CD4-positive, alpha-beta memory T cell (primary cell): ENCODE results near the gene TDRD7. TPM values are rescaled to one million over a fixed set of nuclear protein-coding genes. Genes with fewer than 3 reads are reported as not detected.

Source experiments
- CTCF ChIA-PET: fragments of 350-600 bp; sonication (Branson Sonifier 250); formaldehyde crosslinking; loops from one replicate; lab custom pipeline; 2021; ENCODE audit warnings: inconsistent platforms; ENCODE audit not compliant: partially characterized antibody; lab: Charles Lee
- POLR2A ChIA-PET: fragments of 350-600 bp; sonication (Branson Sonifier 250); formaldehyde crosslinking; loops from one replicate; lab custom pipeline; 2021; ENCODE audit not compliant: partially characterized antibody; lab: Charles Lee
- DNase-seq, 5 donors: peaks; one replicate each; pipeline versions ENCODE4 v3.0.0 to v3.0.0-alpha.2; 2020 to 2022; ENCODE audit warnings: mixed read lengths in 1 of 5
- H3K27ac ChIP-seq: one replicate; pipeline ENCODE4 v1.7.0; 2013; ENCODE audit warnings: low read depth, low read length
- H3K27me3 ChIP-seq: 2 replicates; pipeline ENCODE4 v1.7.0; 2013; ENCODE audit warnings: mild to moderate bottlenecking, low read length, moderate library complexity; ENCODE audit not compliant: insufficient read depth
- H3K36me3 ChIP-seq: 2 replicates; pipeline ENCODE4 v1.7.0; 2013; ENCODE audit warnings: mild to moderate bottlenecking, low read length, moderate library complexity; ENCODE audit not compliant: insufficient read depth
- H3K4me1 ChIP-seq: 2 replicates; pipeline ENCODE4 v1.7.0; 2013; ENCODE audit warnings: mild to moderate bottlenecking, low read length, moderate library complexity; ENCODE audit not compliant: insufficient read depth
- H3K4me3 ChIP-seq, 2 donors: one replicate each; pipeline ENCODE4 v1.7.0; 2013; ENCODE audit warnings: low read length in 2 of 2, mild to moderate bottlenecking in 1 of 2
- H3K9me3 ChIP-seq, 2 donors: one replicate each; pipeline ENCODE4 v1.7.0; 2013; ENCODE audit warnings: low read length in 2 of 2, control low read depth in 1 of 2; ENCODE audit not compliant: control insufficient read depth in 1 of 2
- H3K27ac Mint-ChIP-seq, 7 donors: one replicate each; pipeline ENCODE4 v1.8.0; 2020 to 2021; ENCODE audit warnings: mixed read lengths in 7 of 7, mild to moderate bottlenecking in 6 of 7, inconsistent platforms in 3 of 7, moderate library complexity in 3 of 7
- H3K27me3 Mint-ChIP-seq, 2 donors: one replicate each; pipeline ENCODE4 v1.8.0; 2020 to 2021; ENCODE audit warnings: mixed read lengths in 2 of 2
- H3K36me3 Mint-ChIP-seq, 2 donors: one replicate each; pipeline ENCODE4 v1.8.0; 2020 to 2021; ENCODE audit warnings: mixed read lengths in 2 of 2, inconsistent platforms in 1 of 2, mild to moderate bottlenecking in 1 of 2
- H3K4me1 Mint-ChIP-seq, 4 donors: one replicate each; pipeline ENCODE4 v1.8.0; 2020 to 2021; ENCODE audit warnings: mixed read lengths in 4 of 4, mild to moderate bottlenecking in 1 of 4
- H3K4me3 Mint-ChIP-seq, 8 donors: one replicate each; pipeline ENCODE4 v1.8.0; 2020 to 2021; ENCODE audit warnings: mixed read lengths in 8 of 8, mild to moderate bottlenecking in 7 of 8, moderate library complexity in 6 of 8, inconsistent platforms in 3 of 8
- H3K9me3 Mint-ChIP-seq, 8 donors: one replicate each; pipeline ENCODE4 v1.8.0; 2020 to 2021; ENCODE audit warnings: mixed read lengths in 8 of 8, mild to moderate bottlenecking in 5 of 8, inconsistent platforms in 3 of 8, moderate library complexity in 1 of 8
- intact Hi-C: fragments of 100-400 bp; cut with micrococcal nuclease; formaldehyde crosslinking; loops from one replicate; pipeline ENCODE4 v1.15.1; 2023
- polyA plus RNA-seq, 2 donors: library from polyadenylated mRNA; unstranded; fragments of 300-500 nt; fragmentation: Illumina TruSeq; gene quantifications; one replicate each; pipeline ENCODE4 v1.2.3, GENCODE V29; 2021
- total RNA-seq, 2 experiments: library from RNA; stranded (reverse); gene quantifications; one replicate each; pipeline ENCODE4 v1.2.3, GENCODE V29; 2021

Gene TDRD7
- total and polyA plus RNA-seq, 4 experiments from 2014 or later: 5.6 to 13.6 (median 11.4) TPM

DNA sequence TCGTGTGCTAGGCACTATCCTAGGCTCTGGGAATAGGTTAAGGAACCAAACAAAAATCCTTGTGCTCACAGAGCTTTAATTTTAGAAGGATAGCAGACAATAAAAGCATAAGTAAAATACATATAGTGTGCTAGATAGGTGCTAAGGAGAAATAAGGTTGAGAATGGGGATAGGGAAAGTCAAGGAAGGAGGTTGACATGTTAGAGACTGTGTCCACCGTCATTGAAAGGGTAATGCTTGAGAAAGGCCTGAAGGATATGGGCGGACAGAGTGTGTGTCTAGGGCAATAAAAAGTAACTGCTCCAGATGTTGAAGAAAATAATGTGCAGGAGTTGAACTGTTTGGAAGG, 482 bp upstream of the TDRD7 start:
- CTCF ChIA-PET: interaction anchor here (1.0 to 12.1 kb wide), 8 partner anchors 10 to 557 kb away, joined by 3 to 99 read pairs (median 5); partner anchors contain the start of gene ZNF782
- Mint-ChIP-seq H3K27ac (peak overlapping the region; percentile 78 to 96 (median 93)), H3K36me3 (peaks cover 0 to 5% of the 10 kb centered on the region in 2 donors), H3K9me3 (peaks cover 0 to 2% (median 0%) of the 10 kb centered on the region in 8 donors), H3K27me3 (peaks cover 10 to 19% of the 10 kb centered on the region in 2 donors), H3K4me1 (peaks cover 17 to 31% (median 29%) of the 10 kb centered on the region in 4 donors), H3K4me3 (peak overlapping the region; percentile 82 to 93 (median 88))
- H3K4me3 ChIP-seq: peak overlapping the region; percentile 5 to 12
- DNase-seq: no peak
- H3K27ac ChIP-seq: no peak overlapping the region
- H3K36me3 ChIP-seq: no peaks in the 10 kb centered on the region
- no peaks in the 10 kb centered on the region for H3K9me3 ChIP-seq
- peaks cover 21% of the 10 kb centered on the region for H3K4me1 ChIP-seq
- no peaks in the 10 kb centered on the region for H3K27me3 ChIP-seq
- intact Hi-C loops: loop anchor here (1.0 kb wide), 5 partner anchors 91 to 557 kb away; partner anchors contain the start of genes NCBP1, TSTD2 and ZNF782
- POLR2A ChIA-PET: interaction anchor here (1.3 to 2.8 kb wide), 3 partner anchors 187 to 222 kb away, joined by 3 to 15 read pairs (median 6); partner anchors contain the start of genes NCBP1 and TSTD2

DNA sequence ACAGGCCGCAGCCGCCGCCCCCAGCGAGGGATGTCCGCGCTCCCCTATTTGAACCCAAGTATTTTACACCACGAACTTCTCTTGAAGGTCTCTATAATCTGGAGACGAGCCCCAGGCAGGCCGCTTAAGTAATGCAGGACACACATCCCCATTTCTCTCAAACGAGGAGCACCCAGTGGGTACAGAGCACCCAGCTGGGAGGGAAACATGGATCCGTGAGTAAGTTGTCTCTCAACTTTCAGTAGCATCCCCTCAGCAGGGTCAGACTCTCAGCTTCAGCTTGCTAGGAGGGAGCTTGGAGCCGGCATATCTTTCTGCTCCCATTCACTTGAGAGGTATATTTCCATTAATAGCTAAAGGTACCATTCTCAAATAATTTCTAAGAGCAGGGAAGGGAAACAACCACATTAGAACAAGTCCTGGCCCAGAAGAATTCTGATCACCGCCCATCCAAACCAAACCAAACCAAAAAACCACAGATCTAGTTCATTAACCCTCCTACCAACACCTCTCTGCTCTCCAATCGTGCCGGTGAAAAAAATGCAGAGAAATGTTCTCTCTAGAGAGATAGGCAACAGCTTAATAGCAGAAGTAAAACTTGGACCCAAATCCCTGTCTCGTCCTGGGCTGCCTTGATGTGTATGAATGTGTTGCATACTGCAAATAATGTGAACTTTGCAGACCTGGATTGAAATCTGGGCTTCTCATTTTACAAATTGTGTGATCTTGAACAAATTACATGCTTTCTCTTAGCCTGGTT, 910 bp downstream of the TDRD7 start:
- H3K27ac ChIP-seq: peak overlapping the region; percentile 84
- peaks cover 0 to 2% (median 0%) of the 10 kb centered on the region in 8 donors for H3K9me3 Mint-ChIP-seq
- peaks cover 0 to 12% of the 10 kb centered on the region in 2 donors for H3K27me3 Mint-ChIP-seq
- H3K36me3 ChIP-seq: no peaks in the 10 kb centered on the region
- H3K27me3 ChIP-seq: no peaks in the 10 kb centered on the region
- CTCF ChIA-PET: interaction anchor here (0.7 to 12.1 kb wide), 11 partner anchors 9 to 556 kb away, joined by 3 to 99 read pairs (median 4); no protein-coding TSS in a partner anchor
- H3K36me3 Mint-ChIP-seq: peaks cover 0 to 5% of the 10 kb centered on the region in 2 donors
- peaks cover 21% of the 10 kb centered on the region for H3K4me1 ChIP-seq
- H3K4me3 Mint-ChIP-seq: peak overlapping the region; percentile 76 to 91 (median 86)
- DNase-seq: peak in 1 of 5 donors; percentile 10
- H3K4me1 Mint-ChIP-seq: peaks cover 25 to 39% (median 35%) of the 10 kb centered on the region in 4 donors
- H3K27ac Mint-ChIP-seq: peak overlapping the region; percentile 54 to 93 (median 83)
- intact Hi-C loops: loop anchor here (2.0 kb wide), 1 partner anchor 726 kb away; no protein-coding TSS in a partner anchor
- no peaks in the 10 kb centered on the region for H3K9me3 ChIP-seq
- POLR2A ChIA-PET: interaction anchor here (0.7 to 2.8 kb wide), 7 partner anchors 84 to 847 kb away, joined by 3 to 15 read pairs (median 4); partner anchors contain the start of genes NCBP1, TSTD2 and ZNF782
- peak overlapping the region; percentile 38 to 61 for H3K4me3 ChIP-seq

DNA sequence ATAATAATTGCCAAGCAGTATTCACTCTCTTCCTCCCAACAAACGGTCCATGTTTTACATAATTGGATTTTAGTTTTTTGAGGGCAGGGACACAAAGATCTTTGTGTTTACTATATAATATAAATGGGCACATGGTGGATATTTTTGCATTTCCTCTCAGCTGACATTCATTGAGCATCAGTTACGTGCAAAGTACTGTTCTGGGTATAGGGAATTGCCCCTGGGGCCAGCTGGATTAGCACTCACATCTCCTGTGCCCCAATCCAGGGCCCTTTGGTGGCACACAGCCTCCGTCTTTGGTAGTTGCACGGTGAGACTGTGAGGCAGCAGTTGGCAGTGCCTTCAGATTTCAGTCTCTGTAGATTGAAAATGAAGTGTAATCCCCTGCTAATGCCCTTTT, 1.6 kb downstream of the TDRD7 start:
- POLR2A ChIA-PET: interaction anchor here (1.0 to 2.8 kb wide), 3 partner anchors 185 to 847 kb away, joined by 3 to 15 read pairs (median 4); partner anchors contain the start of genes NCBP1 and TSTD2
- no peak overlapping the region for H3K4me3 ChIP-seq

DNA sequence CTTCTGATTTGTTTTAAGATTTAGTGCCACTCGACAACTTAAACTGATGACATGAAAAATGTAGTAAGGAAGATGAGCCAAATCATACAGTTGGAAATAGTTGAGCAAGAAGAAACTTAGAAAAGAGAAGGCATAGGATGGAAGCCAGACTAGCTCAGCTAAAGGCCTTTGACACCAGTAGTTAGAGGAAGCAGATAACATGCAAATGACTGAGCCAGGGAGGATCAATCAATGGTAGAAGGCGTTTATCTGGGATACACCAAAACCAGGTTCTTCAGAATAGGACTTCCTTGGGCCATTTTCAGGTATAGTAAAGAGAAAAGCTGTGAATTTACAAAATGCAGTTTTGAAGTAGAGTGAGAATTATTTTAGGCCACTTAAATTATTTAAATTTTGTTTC, 3.2 kb downstream of the TDRD7 start:
- Histone ChIP-seq H3K4me1 (peaks cover 27% of the 10 kb centered on the region), H3K9me3 (no peaks in the 10 kb centered on the region), H3K27me3 (no peaks in the 10 kb centered on the region), H3K27ac (no peak overlapping the region), H3K36me3 (no peaks in the 10 kb centered on the region), H3K4me3 (no peak overlapping the region)
- POLR2A ChIA-PET: no interaction called here
- no peak for DNase-seq
- CTCF ChIA-PET: interaction anchor here (1.2 to 12.1 kb wide), 6 partner anchors 13 to 558 kb away, joined by 3 to 99 read pairs (median 4); no protein-coding TSS in a partner anchor
- Mint-ChIP-seq H3K36me3 (peaks cover 0 to 5% of the 10 kb centered on the region in 2 donors), H3K27me3 (no peaks in the 10 kb centered on the region), H3K4me1 (peaks cover 41 to 52% (median 46%) of the 10 kb centered on the region in 4 donors), H3K9me3 (peaks cover 0 to 1% (median 0%) of the 10 kb centered on the region in 8 donors), H3K27ac (peak overlapping the region in 2 of 7 donors; percentile 10 to 40), H3K4me3 (no peak overlapping the region)
- intact Hi-C loops: no loop called here

More for the DNA sequence above, 1.6 kb downstream of the TDRD7 start:
- peaks cover 0 to 6% of the 10 kb centered on the region in 2 donors for H3K27me3 Mint-ChIP-seq
- H3K27ac Mint-ChIP-seq: peak overlapping the region in 6 of 7 donors; percentile 16 to 85 (median 68)
- DNase-seq: no peak
- Histone ChIP-seq H3K4me1 (peaks cover 21% of the 10 kb centered on the region), H3K27ac (no peak overlapping the region), H3K9me3 (no peaks in the 10 kb centered on the region), H3K27me3 (no peaks in the 10 kb centered on the region), H3K36me3 (no peaks in the 10 kb centered on the region)
- peaks cover 29 to 45% (median 37%) of the 10 kb centered on the region in 4 donors for H3K4me1 Mint-ChIP-seq
- intact Hi-C loops: loop anchor here (2.0 kb wide), 1 partner anchor 727 kb away; no protein-coding TSS in a partner anchor
- H3K36me3 Mint-ChIP-seq: peaks cover 0 to 5% of the 10 kb centered on the region in 2 donors
- CTCF ChIA-PET: interaction anchor here (1.1 to 12.1 kb wide), 6 partner anchors 9 to 557 kb away, joined by 4 to 99 read pairs (median 6); no protein-coding TSS in a partner anchor
- peaks cover 0 to 1% (median 0%) of the 10 kb centered on the region in 8 donors for H3K9me3 Mint-ChIP-seq
- H3K4me3 Mint-ChIP-seq: peak overlapping the region; percentile 76 to 91 (median 86)

DNA sequence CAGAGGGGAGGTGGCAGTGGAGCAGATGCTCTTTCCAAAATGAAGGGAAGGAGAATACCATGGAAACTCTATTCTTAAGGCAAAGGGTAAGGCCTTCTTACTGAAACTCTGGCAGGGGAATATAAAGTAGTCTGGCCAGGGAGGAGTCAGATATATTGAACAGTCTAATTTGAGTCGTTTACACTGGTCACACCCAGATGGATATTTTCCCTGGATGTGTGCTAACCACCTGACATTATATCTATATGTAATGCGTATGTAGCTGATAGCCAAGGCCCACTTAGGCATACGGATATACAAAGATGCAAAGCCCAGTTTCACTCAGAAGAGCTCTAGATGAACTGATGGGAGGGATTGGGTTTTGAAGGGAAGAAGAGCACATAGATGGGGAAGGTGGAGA, 7.0 kb downstream of the TDRD7 start:
- POLR2A ChIA-PET: no interaction called here
- DNase-seq: no peak
- H3K4me3 Mint-ChIP-seq: no peak overlapping the region
- H3K4me1 Mint-ChIP-seq: peaks cover 27 to 41% (median 32%) of the 10 kb centered on the region in 4 donors
- Histone ChIP-seq H3K27me3 (no peaks in the 10 kb centered on the region), H3K9me3 (no peaks in the 10 kb centered on the region), H3K4me1 (peaks cover 8% of the 10 kb centered on the region), H3K4me3 (no peak overlapping the region), H3K36me3 (no peaks in the 10 kb centered on the region), H3K27ac (no peak overlapping the region)
- intact Hi-C loops: no loop called here
- H3K27ac Mint-ChIP-seq: peak overlapping the region in 1 of 7 donors; percentile 23
- peaks cover 0 to 13% (median 8%) of the 10 kb centered on the region in 8 donors for H3K9me3 Mint-ChIP-seq
- CTCF ChIA-PET: interaction anchor here (1.0 kb wide), 1 partner anchor 179 kb away, joined by 3 read pairs; no protein-coding TSS in a partner anchor
- peaks cover 8 to 21% of the 10 kb centered on the region in 2 donors for H3K36me3 Mint-ChIP-seq
- no peaks in the 10 kb centered on the region for H3K27me3 Mint-ChIP-seq

DNA sequence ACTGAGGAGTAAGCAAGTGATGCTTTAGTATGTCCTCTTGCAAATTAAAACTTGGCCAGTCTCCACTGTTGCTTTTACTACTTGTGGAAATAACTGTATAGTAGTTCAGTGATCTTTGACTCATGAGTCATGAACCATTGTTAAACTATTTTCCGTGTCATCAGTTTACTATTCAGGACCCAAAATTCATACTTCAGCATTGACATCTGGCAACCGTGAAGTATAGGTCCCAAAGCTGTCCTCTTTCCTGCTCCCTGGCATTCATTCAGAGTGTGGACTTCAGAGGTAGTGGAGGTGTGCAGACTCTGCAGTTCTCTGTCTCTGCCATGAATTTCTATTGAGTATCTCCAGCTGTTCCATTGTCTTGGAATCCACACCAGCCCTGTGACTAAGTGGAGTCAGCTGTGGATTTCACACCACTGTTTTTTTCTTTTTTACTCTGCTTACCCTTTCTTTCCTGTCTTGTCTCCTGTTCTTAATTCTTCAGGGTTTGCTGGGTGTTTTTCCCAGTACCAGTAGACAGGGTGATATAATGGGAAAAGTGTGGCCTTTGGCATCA, 7.5 kb downstream of the TDRD7 start:
- intact Hi-C loops: no loop called here
- peaks cover 10 to 23% of the 10 kb centered on the region in 2 donors for H3K36me3 Mint-ChIP-seq
- peaks cover 0 to 13% (median 8%) of the 10 kb centered on the region in 8 donors for H3K9me3 Mint-ChIP-seq
- ChIA-PET CTCF (interaction anchor here (1.0 kb wide), 1 partner anchor 179 kb away, joined by 3 read pairs; no protein-coding TSS in a partner anchor), POLR2A (no interaction called here)
- peaks cover 28 to 42% (median 33%) of the 10 kb centered on the region in 4 donors for H3K4me1 Mint-ChIP-seq
- H3K9me3 ChIP-seq: no peaks in the 10 kb centered on the region
- no peak overlapping the region for H3K27ac ChIP-seq
- H3K27me3 Mint-ChIP-seq: no peaks in the 10 kb centered on the region
- H3K4me3 ChIP-seq: no peak overlapping the region
- H3K27ac Mint-ChIP-seq: peak overlapping the region in 2 of 7 donors; percentile 23 to 55
- H3K27me3 ChIP-seq: no peaks in the 10 kb centered on the region
- H3K4me1 ChIP-seq: peaks cover 6% of the 10 kb centered on the region
- H3K4me3 Mint-ChIP-seq: no peak overlapping the region
- DNase-seq: no peak
- H3K36me3 ChIP-seq: no peaks in the 10 kb centered on the region
